H1 (cell line): ENCODE measurements around the gene MAPKAP1. TPM values are rescaled to one million over a fixed set of nuclear protein-coding genes. Genes with fewer than 3 reads are reported as not detected.

ENCODE experiments used
- ASH2L ChIP-seq: fragments of 200-600, 300-600 bp; sonication (generic); IDR thresholded peaks from one replicate; pipeline ENCODE4 v1.7.1; 2017; ENCODE audit warnings: low read length
- BACH1 ChIP-seq: IDR thresholded peaks from 2 replicates; pipeline ENCODE4 v1.6.1; 2012; ENCODE audit warnings: low read length, improper control_type of control experiment
- CHD7 ChIP-seq: fragments of 300-600 bp; sonication (generic); IDR thresholded peaks from 2 replicates; pipeline ENCODE4 v1.7.1; 2012; ENCODE audit warnings: low read length, moderate library complexity, mild to moderate bottlenecking, inconsistent platforms; ENCODE audit not compliant: insufficient replicate concordance
- CTCF ChIP-seq, 3 experiments: IDR thresholded peaks; 1 replicate in 2 of 3; 2 replicates in 1 of 3; pipeline versions ENCODE4 v1.5.1 to v1.6.1; 2011; ENCODE audit warnings: low read length in 3 of 3, mild to moderate bottlenecking in 3 of 3, inconsistent platforms in 2 of 3, low read depth in 1 of 3, moderate library complexity in 1 of 3; ENCODE audit not compliant: insufficient read depth in 1 of 3; ENCODE audit errors: control extremely low read depth in 1 of 3
- GTF2F1 ChIP-seq: IDR thresholded peaks from 2 replicates; pipeline ENCODE4 v1.6.1; 2012; ENCODE audit warnings: low read depth, low read length, improper control_type of control experiment, borderline replicate concordance
- KDM5A ChIP-seq: fragments of 200-600 bp; IDR thresholded peaks from 2 replicates; pipeline ENCODE4 v1.7.1; 2012; ENCODE audit warnings: mild to moderate bottlenecking, low read length, inconsistent platforms, mixed read lengths
- polyA plus RNA-seq, 7 experiments: library from polyadenylated mRNA; depleted of rRNA in 3 of 7; stranded (reverse) in 5 of 7; unstranded in 2 of 7; fragments of >200 nt in 5 of 7; fragments of 200-250 nt in 2 of 7; gene quantifications; 1 replicate in 5 of 7; 2 replicates in 1 of 7; 4 replicates in 1 of 7; pipeline versions ENCODE4 v1.2.1 to v1.2.3, GENCODE V29; 2011 to 2013; ENCODE audit warnings: missing spikeins in 2 of 7, mixed read lengths in 2 of 7
- total RNA-seq: library from RNA; stranded (reverse); fragmentation: NEBNext Ultra II Directional; extraction: Animal tissue kit (Norgen Biotek cat#: 25700); gene quantifications from 2 replicates; pipeline ENCODE4 v1.2.1, GENCODE V29; 2021

MAPKAP1 gene
- total and polyA plus RNA-seq, 2 of the 8 experiments (the other 6 are each of a cell fraction or from before 2014, with no cell fraction given), result 79.2 to 140 TPM

- TF ChIP-seq CHD7 (no peak), KDM5A (no peak), CTCF (IDR thresholded peaks at IDR 0.05; ENCODE audit: control extremely low read depth in 1 of 3, insufficient read depth in 1 of 3, low read depth in 1 of 3, low read length in 3 of 3) (no peak), GTF2F1 (no peak), ASH2L (no peak), BACH1 (no peak)
Measured at GRCh38 chr9:125515983-125516940, 190.7 kb downstream of the MAPKAP1 start (continued).
